Aorta (tissue), 5 donors: ENCODE measurements around the gene MPZL3. TPM values are rescaled to one million over a fixed set of nuclear protein-coding genes. Genes with fewer than 3 reads are reported as not detected.
A peak's percentile ranks its signal among the peaks of the same experiment; 100 is the strongest.

Source experiments
- ATAC-seq: fragments of 200-7000 bp; cut with Tn5 transposase; one replicate; pipeline ENCODE4 v1.9.1; 2022; ENCODE audit warnings: moderate library complexity; ENCODE audit not compliant: low FRiP score
- DNase-seq, 2 donors: peaks; one replicate each; pipeline ENCODE4 v3.0.0-alpha.2; 2020
- H3K27ac ChIP-seq, 2 donors: one replicate each; pipeline ENCODE4 v1.5.1; 2013; ENCODE audit warnings: low read length in 2 of 2, mild to moderate bottlenecking in 2 of 2, moderate library complexity in 2 of 2, control low read depth in 1 of 2, inconsistent platforms in 1 of 2, low read depth in 1 of 2
- H3K27me3 ChIP-seq, 2 donors: one replicate each; pipeline ENCODE4 v1.6.1; 2013; ENCODE audit warnings: control low read depth in 1 of 2, low read length in 1 of 2, mild to moderate bottlenecking in 1 of 2, moderate library complexity in 1 of 2; ENCODE audit not compliant: insufficient read depth in 2 of 2, control insufficient read depth in 1 of 2
- H3K36me3 ChIP-seq, 2 donors: one replicate each; pipeline ENCODE4 v1.6.1; 2013; ENCODE audit warnings: control low read depth in 1 of 2, low read length in 1 of 2, mild to moderate bottlenecking in 1 of 2; ENCODE audit not compliant: insufficient read depth in 2 of 2, control insufficient read depth in 1 of 2
- H3K4me1 ChIP-seq, 2 donors: one replicate each; pipeline ENCODE4 v1.6.1; 2013; ENCODE audit warnings: low read length in 2 of 2, control low read depth in 1 of 2, mild to moderate bottlenecking in 1 of 2, moderate library complexity in 1 of 2; ENCODE audit not compliant: insufficient read depth in 2 of 2, control insufficient read depth in 1 of 2
- H3K4me3 ChIP-seq, 2 donors: one replicate each; pipeline ENCODE4 v1.5.1; 2013; ENCODE audit warnings: low read length in 2 of 2, control low read depth in 1 of 2, mild to moderate bottlenecking in 1 of 2
- H3K9me3 ChIP-seq: one replicate; pipeline ENCODE4 v1.6.1; 2013; ENCODE audit warnings: mild to moderate bottlenecking, low read length; ENCODE audit not compliant: control insufficient read depth
- WGBS, 2 donors: extraction: QIAGEN DNeasy Blood & Tissue Kit; methylation state at CpG; one replicate each; pipeline ENCODE4 v1.1.7; 2013; 5-methylcytosine and 5-hydroxymethylcytosine counted together
- intact Hi-C, 2 donors: fragments of 100-400 bp; cut with DNase I; formaldehyde crosslinking; loops; one replicate each; pipeline versions ENCODE4 v1.14.2 to v1.15.0; 2022
- polyA plus RNA-seq, 2 donors: library from polyadenylated mRNA; stranded (reverse); fragments of 200-250 nt; gene quantifications; one replicate each; pipeline ENCODE4 v1.2.3, GENCODE V29; 2013
- total RNA-seq, 2 donors: library from RNA; stranded (reverse); fragmentation: NEBNext Ultra II Directional; extraction: Animal tissue kit (Norgen Biotek cat#: 25700); gene quantifications; one replicate each; pipeline ENCODE4 v1.2.1, GENCODE V29; 2021
- donor health status: healthy with polysubstance abuse.
- donor health status: Bipolar disorder and iron deficiency.
- donor health status: DM: no; HTN: no; CAD: no.
- donor health status: DM: no; HTN: no; CAD: no.
- donor health status: DM: yes; HTN: yes; CAD: no.

Gene MPZL3
- total and polyA plus RNA-seq, 4 donors, result 0.33 to 2.7 (median 1.00) TPM

DNA sequence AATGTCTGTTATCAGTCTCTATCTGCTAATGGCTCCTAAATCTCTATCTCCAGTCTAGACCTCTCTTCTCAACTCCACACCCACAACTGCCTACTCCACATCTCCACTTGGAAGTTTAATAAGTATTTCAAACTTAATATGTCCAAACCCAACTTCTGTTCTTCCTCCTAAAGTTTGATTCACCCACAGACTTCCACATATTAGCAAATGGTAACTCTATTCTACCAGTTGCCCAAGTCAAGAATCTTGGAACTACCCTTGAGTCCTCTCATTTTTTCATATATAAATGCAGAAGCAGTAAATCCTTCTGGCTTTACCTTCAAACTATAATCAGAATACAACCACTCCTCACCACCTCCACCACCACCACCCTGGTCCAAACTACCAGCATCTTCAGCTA, 20.7 kb downstream of the MPZL3 start:
- H3K27me3 ChIP-seq, result peaks cover 0 to 2% of the 10 kb centered on the region in 2 donors
- intact Hi-C loops, result no loop called here
- H3K4me1 ChIP-seq, result no peaks in the 10 kb centered on the region
- no peaks in the 10 kb centered on the region for H3K9me3 ChIP-seq
- H3K4me3 ChIP-seq, result no peak overlapping the region
- DNase-seq (no peak), ATAC-seq (no peak)
- no peaks in the 10 kb centered on the region for H3K36me3 ChIP-seq
- no peak overlapping the region for H3K27ac ChIP-seq

DNA sequence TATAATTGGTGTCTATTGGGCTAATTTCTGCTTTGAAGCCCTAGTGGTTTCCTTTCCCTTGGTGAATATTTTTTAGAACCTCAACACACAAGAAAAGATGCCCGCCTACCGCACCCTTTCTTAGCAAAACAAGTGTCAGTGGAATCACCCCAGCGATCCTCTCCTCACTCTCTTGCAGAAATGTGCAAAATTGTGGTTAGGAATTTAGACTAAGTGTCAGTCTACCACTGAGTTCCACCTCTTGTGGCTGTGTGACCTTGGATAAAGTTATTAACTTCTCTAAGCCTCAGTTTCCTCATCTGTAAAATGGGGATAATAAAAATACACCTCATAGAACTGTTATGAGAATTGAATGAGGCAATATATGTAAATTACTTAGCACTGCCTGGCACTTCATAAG, 22.1 kb downstream of the MPZL3 start:
- Histone ChIP-seq H3K36me3 (no peaks in the 10 kb centered on the region), H3K27ac (no peak overlapping the region), H3K4me1 (no peaks in the 10 kb centered on the region), H3K27me3 (peaks cover 0 to 2% of the 10 kb centered on the region in 2 donors), H3K9me3 (no peaks in the 10 kb centered on the region), H3K4me3 (no peak overlapping the region)
- ATAC-seq (no peak), DNase-seq (no peak)
- 87 to 93% methylated on average over 3 of the region's 3 CpGs for WGBS, 2 donors
- intact Hi-C loops, result no loop called here

DNA sequence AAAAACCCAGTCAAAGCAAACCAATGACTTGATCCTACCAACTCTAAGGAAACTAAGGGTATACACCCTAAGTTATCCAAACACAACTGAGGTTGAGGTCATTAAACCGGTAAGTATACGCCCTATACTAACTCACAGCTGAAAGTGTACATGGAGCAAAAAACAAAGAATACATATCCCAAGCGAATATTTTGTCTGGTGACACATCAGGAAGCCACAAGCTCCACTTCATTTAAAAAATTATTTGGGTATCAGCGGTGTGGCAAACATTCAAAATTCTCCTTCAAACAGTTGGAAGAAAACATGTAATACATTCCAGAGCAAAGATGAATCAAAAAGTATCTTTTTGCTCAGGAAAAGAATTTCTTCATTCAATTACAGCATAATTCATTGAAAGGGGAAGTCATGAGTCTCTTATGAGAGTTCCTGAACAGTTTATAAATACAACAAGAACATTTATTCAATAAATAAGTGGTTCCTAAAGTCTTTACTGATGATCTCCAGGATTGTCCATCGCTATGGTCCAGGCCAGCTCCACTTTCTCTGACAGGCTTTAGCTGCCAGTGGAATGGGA, 22.8 kb downstream of the MPZL3 start:
- Histone ChIP-seq H3K27ac (no peak overlapping the region), H3K9me3 (no peaks in the 10 kb centered on the region), H3K4me1 (no peaks in the 10 kb centered on the region), H3K27me3 (peaks cover 0 to 2% of the 10 kb centered on the region in 2 donors), H3K36me3 (no peaks in the 10 kb centered on the region), H3K4me3 (no peak overlapping the region)
- 79 to 85% methylated on average over 5 of the region's 5 CpGs for WGBS, 2 donors
- ATAC-seq, result no peak
- intact Hi-C loops, result no loop called here
- no peak for DNase-seq

DNA sequence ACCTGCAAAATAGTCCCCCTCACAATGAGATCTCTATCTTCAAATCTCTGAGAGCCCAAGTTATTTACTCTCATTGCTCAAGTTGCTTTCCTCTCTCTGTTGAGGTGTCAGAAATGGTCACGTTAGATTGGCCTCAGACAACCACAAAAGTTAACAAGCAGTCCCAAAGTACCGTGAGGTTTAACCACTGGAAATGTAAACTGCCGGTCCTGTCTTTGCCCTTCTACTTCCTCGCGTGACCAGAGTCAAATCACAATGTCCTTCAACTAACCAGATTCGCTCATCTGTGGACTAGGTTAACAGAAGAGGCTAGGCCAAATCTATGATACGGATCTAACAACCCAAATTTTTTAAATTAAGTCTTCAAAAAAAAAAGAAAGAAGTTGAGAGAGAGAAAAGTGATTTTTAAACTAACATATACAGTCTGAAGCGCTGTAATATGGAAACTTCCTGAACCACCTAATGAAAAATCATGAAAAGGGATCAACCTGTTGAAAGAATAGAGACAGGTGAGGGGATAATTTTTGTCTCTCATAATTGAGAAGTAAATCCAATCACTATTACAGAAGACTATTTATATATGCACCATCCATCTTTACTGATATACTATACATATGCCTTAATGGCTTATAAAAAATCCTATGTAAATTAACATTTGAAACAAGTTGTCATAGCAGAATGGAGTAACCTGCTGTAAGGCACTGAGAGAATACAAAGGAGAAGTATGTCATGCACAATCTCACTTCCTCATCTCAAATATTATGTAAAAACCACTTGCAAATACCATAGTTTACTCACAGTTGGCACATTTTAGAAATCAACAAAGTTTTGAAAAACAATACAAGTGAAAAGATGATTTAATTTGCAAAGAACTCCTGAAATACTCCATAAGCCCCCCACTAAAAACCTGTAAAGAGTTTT, 24.0 kb downstream of the MPZL3 start:
- 86 to 88% methylated on average over 8 of the region's 8 CpGs for WGBS, 2 donors
- H3K36me3 ChIP-seq, result no peaks in the 10 kb centered on the region
- no peaks in the 10 kb centered on the region for H3K9me3 ChIP-seq
- no peaks in the 10 kb centered on the region for H3K4me1 ChIP-seq
- intact Hi-C loops, result no loop called here
- ATAC-seq, result no peak
- DNase-seq, result no peak
- H3K27ac ChIP-seq, result no peak overlapping the region
- no peak overlapping the region for H3K4me3 ChIP-seq
- H3K27me3 ChIP-seq, result peaks cover 0 to 2% of the 10 kb centered on the region in 2 donors

DNA sequence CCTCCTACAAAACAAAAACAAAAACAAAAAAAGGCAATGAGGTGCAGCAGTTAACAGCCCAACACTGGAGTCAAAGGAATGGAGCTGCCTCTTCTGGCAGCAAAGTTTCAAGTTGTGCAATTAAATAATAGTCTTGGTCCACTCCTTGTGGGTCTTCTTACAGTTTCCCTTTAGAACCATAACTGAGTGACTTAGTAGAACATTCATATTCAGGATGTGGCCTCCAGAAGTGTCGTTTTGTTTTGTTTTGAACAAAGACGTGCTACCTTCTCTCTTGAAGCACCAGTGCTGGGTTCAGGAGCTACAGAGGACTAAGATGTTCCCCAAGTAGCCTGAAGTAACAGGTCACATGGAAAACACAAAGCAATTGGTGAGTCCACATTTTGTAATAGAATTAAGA, 25.4 kb downstream of the MPZL3 start:
- Histone ChIP-seq H3K4me1 (no peaks in the 10 kb centered on the region), H3K27ac (no peak overlapping the region), H3K27me3 (peaks cover 0 to 2% of the 10 kb centered on the region in 2 donors), H3K36me3 (no peaks in the 10 kb centered on the region), H3K4me3 (no peak overlapping the region), H3K9me3 (no peaks in the 10 kb centered on the region)
- ATAC-seq, result no peak
- 59 to 60% methylated on average over 2 of the region's 2 CpGs for WGBS, 2 donors
- no peak for DNase-seq
- intact Hi-C loops, result no loop called here

DNA sequence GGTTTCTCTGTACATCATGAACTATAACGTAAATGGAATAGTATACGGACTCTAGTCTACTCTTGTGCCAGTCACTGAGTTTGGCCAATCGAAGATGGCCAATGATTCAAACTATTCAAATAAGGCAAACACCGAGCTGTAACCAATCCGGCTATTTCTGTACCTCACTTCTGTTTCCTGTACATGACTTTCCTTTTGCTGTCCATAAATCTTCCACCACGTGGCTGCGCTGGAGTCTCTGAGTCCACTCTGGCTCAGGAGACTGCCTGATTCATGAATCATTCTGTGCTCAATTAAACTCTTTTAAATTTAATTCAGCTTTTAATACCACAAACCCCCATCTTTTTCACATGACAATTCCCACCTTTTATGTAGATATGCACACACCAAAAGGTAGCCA, 25.9 kb downstream of the MPZL3 start:
- Histone ChIP-seq H3K27me3 (peaks cover 0 to 2% of the 10 kb centered on the region in 2 donors), H3K36me3 (no peaks in the 10 kb centered on the region), H3K9me3 (no peaks in the 10 kb centered on the region), H3K4me3 (no peak overlapping the region), H3K4me1 (no peaks in the 10 kb centered on the region), H3K27ac (no peak overlapping the region)
- ATAC-seq (no peak), DNase-seq (peak in 1 of 2 donors; percentile 68)
- intact Hi-C loops, result no loop called here
- 34 to 44% methylated on average over 7 of the region's 7 CpGs for WGBS, 2 donors

DNA sequence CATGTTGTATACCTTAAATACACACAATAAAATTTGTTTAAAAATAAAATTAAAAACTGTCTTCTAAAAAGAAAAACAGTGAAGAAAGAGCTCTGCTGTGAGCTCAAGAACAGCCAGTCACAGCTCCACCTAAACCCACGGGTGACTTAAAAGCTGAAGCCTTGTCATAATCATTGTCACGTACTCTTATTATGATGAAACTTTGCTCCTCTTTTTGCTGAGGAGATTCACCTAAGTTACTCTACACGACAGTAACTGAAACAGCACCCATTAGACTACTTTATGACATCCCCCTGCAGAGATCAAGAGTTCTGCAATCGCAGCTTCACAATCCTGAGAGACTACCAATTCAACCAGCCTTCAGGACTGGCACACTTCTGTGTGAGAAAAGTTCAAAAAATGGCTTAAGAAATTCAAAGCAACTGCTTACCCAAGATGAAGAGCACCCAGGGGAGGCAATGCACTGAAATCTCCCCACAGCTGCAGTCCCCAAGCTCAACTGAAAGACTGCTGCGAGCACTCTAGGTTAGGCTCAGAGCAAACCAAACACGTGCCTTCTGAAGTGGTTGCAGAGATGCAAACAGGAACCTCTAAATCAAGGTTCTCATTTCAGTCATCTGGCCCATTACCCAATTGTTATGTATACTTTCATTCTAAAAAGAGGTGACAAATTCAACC, 27.5 kb downstream of the MPZL3 start, which contains the start of gene JAML:
JAML (minus strand) TSS at position 501 of the 678 bp plus-strand sequence. CDS start 10,145 bp downstream, outside the sequence.
- no peak for DNase-seq
- H3K9me3 ChIP-seq, result no peaks in the 10 kb centered on the region
- H3K4me3 ChIP-seq, result no peak within 1 kb of the TSS
- no peaks in the 10 kb centered on the region for H3K4me1 ChIP-seq
- peaks cover 0 to 2% of the 10 kb centered on the region in 2 donors for H3K27me3 ChIP-seq
- ATAC-seq, result no peak
- intact Hi-C loops, result no loop called here
- WGBS, 2 donors, result 46 to 56% methylated on average over 6 of the region's 6 CpGs
- H3K27ac ChIP-seq, result no peak within 1 kb of the TSS
- H3K36me3 ChIP-seq, result no peaks in the 10 kb centered on the region

DNA sequence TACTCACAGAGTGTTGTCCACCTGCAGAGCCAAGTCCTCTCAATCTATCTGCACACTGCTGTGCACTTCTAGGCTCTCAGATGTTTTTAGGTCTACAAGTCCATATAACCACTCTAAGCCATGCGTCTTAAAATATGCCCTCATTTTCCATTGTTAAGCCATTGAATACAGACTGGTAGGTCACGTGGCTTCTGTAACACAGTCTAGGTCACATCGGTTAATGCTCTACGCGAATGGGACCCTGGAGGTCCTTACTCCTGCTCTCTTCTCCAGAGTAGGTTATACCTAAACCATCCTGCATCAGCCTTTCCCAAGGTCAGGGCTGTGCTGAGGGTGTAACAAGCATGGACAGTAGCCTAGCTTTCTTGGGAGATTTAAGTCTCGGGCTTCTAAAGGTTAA, 28.2 kb downstream of the MPZL3 start:
- Histone ChIP-seq H3K4me3 (no peak overlapping the region), H3K27me3 (peaks cover 0 to 2% of the 10 kb centered on the region in 2 donors), H3K9me3 (no peaks in the 10 kb centered on the region), H3K4me1 (no peaks in the 10 kb centered on the region), H3K27ac (no peak overlapping the region), H3K36me3 (no peaks in the 10 kb centered on the region)
- ATAC-seq, result no peak
- WGBS, 2 donors, result 71 to 75% methylated on average over 6 of the region's 6 CpGs
- intact Hi-C loops, result no loop called here
- DNase-seq, result no peak
